ENCODE measurements around the gene ZBTB22.
"Not testable (repeated sequence)": the region's sequence is repeated elsewhere in the genome, so short reads cannot be mapped to it uniquely, and the experiment has no call there.

ZBTB22 gene

GRCh38 chr6:33347816-33348215 lies 30.3 kb upstream of the ZBTB22 start:
- no peak overlapping the region for H3K27ac ChIP-seq (ENCODE audit: low read depth, low read length)
- H3K9me3 ChIP-seq (ENCODE audit: insufficient read depth, low read length) = no peaks in the 10 kb centered on the region
- no peak overlapping the region for H3K9ac ChIP-seq (ENCODE audit: low read length)

DNA sequence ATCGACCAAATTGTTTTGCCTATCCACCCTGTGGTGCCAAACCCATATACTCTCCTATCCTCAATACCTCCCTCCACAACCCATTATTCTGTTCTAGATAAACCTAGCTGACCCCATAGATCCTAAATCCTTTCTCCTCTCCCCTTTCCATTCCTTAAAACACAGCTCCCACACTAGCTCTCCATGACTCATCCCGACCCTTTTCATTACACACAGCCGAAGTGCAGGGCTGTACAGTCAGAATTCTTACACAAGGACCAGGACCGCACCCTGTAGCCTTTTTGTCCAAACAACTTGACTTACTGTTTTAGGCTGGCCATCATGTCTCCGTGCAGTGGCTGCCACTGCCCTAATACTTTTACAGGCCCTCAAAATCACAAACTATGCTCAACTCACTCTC lies 29.4 kb upstream of the ZBTB22 start:
- not testable (repeated sequence) for H3K79me2 ChIP-seq (ENCODE audit: insufficient read depth, low read length); H3K9ac ChIP-seq (ENCODE audit: low read length); H4K20me1 ChIP-seq (ENCODE audit: low read depth, low read length); H3K36me3 ChIP-seq (ENCODE audit: low read length); H3K4me2 ChIP-seq (ENCODE audit: low read depth, low read length, poor library complexity, severe bottlenecking); H3K27ac ChIP-seq (ENCODE audit: low read depth, low read length); H3K27me3 ChIP-seq (ENCODE audit: low read length); H3K9me2 ChIP-seq (replicated peaks; ENCODE audit: insufficient read depth, low read length); H3K9me3 ChIP-seq (ENCODE audit: insufficient read depth, low read length); H3K4me3 ChIP-seq (ENCODE audit: insufficient read depth, low read length, poor library complexity, severe bottlenecking); H2AFZ ChIP-seq (ENCODE audit: low read depth, low read length, severe bottlenecking)
- peaks cover 18% of the 10 kb centered on the region for H3F3A ChIP-seq (ENCODE audit: insufficient read depth)

More at GRCh38 chr6:33347816-33348215, 30.3 kb upstream of the ZBTB22 start:
- Histone ChIP-seq H2AFZ (ENCODE audit: low read depth, low read length, severe bottlenecking) (no peak overlapping the region), H3F3A (ENCODE audit: insufficient read depth) (peaks cover 18% of the 10 kb centered on the region), H3K4me2 (ENCODE audit: low read depth, low read length, poor library complexity, severe bottlenecking) (no peak overlapping the region), H4K20me1 (ENCODE audit: low read depth, low read length) (no peaks in the 10 kb centered on the region), H3K9me2 (replicated peaks; ENCODE audit: insufficient read depth, low read length) (no peaks in the 10 kb centered on the region), H3K4me3 (ENCODE audit: insufficient read depth, low read length, poor library complexity, severe bottlenecking) (no peak overlapping the region), H3K36me3 (ENCODE audit: low read length) (no peaks in the 10 kb centered on the region), H3K27me3 (ENCODE audit: low read length) (no peaks in the 10 kb centered on the region), H3K79me2 (ENCODE audit: insufficient read depth, low read length) (no peaks in the 10 kb centered on the region)
- no peak for TF ChIP-seq EZH2phosphoT487 (conservative IDR thresholded peaks at IDR 0.05; ENCODE audit: low read length)
- TF ChIP-seq, protein P1, sequence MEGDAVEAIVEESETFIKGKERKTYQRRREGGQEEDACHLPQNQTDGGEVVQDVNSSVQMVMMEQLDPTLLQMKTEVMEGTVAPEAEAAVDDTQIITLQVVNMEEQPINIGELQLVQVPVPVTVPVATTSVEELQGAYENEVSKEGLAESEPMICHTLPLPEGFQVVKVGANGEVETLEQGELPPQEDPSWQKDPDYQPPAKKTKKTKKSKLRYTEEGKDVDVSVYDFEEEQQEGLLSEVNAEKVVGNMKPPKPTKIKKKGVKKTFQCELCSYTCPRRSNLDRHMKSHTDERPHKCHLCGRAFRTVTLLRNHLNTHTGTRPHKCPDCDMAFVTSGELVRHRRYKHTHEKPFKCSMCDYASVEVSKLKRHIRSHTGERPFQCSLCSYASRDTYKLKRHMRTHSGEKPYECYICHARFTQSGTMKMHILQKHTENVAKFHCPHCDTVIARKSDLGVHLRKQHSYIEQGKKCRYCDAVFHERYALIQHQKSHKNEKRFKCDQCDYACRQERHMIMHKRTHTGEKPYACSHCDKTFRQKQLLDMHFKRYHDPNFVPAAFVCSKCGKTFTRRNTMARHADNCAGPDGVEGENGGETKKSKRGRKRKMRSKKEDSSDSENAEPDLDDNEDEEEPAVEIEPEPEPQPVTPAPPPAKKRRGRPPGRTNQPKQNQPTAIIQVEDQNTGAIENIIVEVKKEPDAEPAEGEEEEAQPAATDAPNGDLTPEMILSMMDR (IDR thresholded peaks at IDR 0.05; ENCODE audit: insufficient read depth, low read length, poor library complexity, severe bottlenecking) = no peak

GRCh38 chr6:33344701-33345697 lies 27.5 kb upstream of the ZBTB22 start:
- Histone ChIP-seq H3K4me3 (ENCODE audit: insufficient read depth, low read length, poor library complexity, severe bottlenecking) (peak overlapping the region; percentile 7), H3K9me3 (ENCODE audit: insufficient read depth, low read length) (no peaks in the 10 kb centered on the region), H3K27ac (ENCODE audit: low read depth, low read length) (peak overlapping the region; percentile 88)

More at GRCh38 chr6:33344701-33345697, 27.5 kb upstream of the ZBTB22 start:
- peak overlapping the region; percentile 49 for H3K4me2 ChIP-seq (ENCODE audit: low read depth, low read length, poor library complexity, severe bottlenecking)
- no peaks in the 10 kb centered on the region for H3K36me3 ChIP-seq (ENCODE audit: low read length)
- H4K20me1 ChIP-seq (ENCODE audit: low read depth, low read length) = no peaks in the 10 kb centered on the region
- peak overlapping the region; percentile 66 for H2AFZ ChIP-seq (ENCODE audit: low read depth, low read length, severe bottlenecking)
- H3K79me2 ChIP-seq (ENCODE audit: insufficient read depth, low read length) = no peaks in the 10 kb centered on the region
- H3F3A ChIP-seq (ENCODE audit: insufficient read depth) = peaks cover 18% of the 10 kb centered on the region
- H3K27me3 ChIP-seq (ENCODE audit: low read length) = no peaks in the 10 kb centered on the region
- peak overlapping the region; percentile 41 for H3K9ac ChIP-seq (ENCODE audit: low read length)
- TF ChIP-seq EZH2phosphoT487 (conservative IDR thresholded peaks at IDR 0.05; ENCODE audit: low read length) = no peak
- TF ChIP-seq, protein P1 (IDR thresholded peaks at IDR 0.05; ENCODE audit: insufficient read depth, low read length, poor library complexity, severe bottlenecking) = peak; percentile 44
- H3K9me2 ChIP-seq (replicated peaks; ENCODE audit: insufficient read depth, low read length) = no peaks in the 10 kb centered on the region

Data from SU-DHL-6 (cell line).